H1 (cell line): Measurements from ENCODE around the gene RAB7B. TPM values are rescaled to one million over a fixed set of nuclear protein-coding genes. Genes with fewer than 3 reads are reported as not detected.

Source experiments
- CTCF ChIA-PET: fragments of 300-600 bp; sonication (Branson Sonifier 250); formaldehyde crosslinking; loops from one replicate; lab custom pipeline; 2021; ENCODE audit not compliant: partially characterized antibody; lab: Charles Lee
- POLR2A ChIA-PET: fragments of 300-600 bp; sonication (Branson Sonifier 250); formaldehyde crosslinking; loops from one replicate; lab custom pipeline; 2021; ENCODE audit warnings: inconsistent platforms; ENCODE audit not compliant: partially characterized antibody; lab: Charles Lee
- DNase-seq, 2 experiments: peaks; one replicate each; pipeline versions ENCODE4 v3.0.0 to v3.0.0-alpha.2; 2010 to 2022; ENCODE audit warnings: low spot score in 2 of 2, low read depth in 1 of 2, mixed read lengths in 1 of 2
- FAIRE-seq: peaks from 2 replicates; lab custom pipeline; 2011; peaks lifted over from hg19 to GRCh38; lab: Jason Lieb, UNC
- H2AFZ ChIP-seq: 2 replicates; pipeline ENCODE4 v1.8.1; 2012; ENCODE audit warnings: low read length, inconsistent platforms
- H2AK5ac ChIP-seq: 2 replicates; pipeline ENCODE4 v1.6.1; 2013; ENCODE audit warnings: low read depth, low read length
- H2BK120ac ChIP-seq: replicated peaks from 2 replicates; pipeline ENCODE3; 2013; ENCODE audit warnings: low read depth, low read length, inconsistent platforms
- H2BK12ac ChIP-seq: 2 replicates; pipeline ENCODE4 v1.6.1; 2013; ENCODE audit warnings: low read depth, low read length
- H2BK15ac ChIP-seq: 2 replicates; pipeline ENCODE4 v1.6.1; 2013; ENCODE audit warnings: low read length
- H2BK20ac ChIP-seq: 2 replicates; pipeline ENCODE4 v1.6.1; 2013; ENCODE audit warnings: low read length
- H2BK5ac ChIP-seq: 2 replicates; pipeline ENCODE4 v1.6.1; 2013; ENCODE audit warnings: low read depth, low read length
- H3K14ac ChIP-seq: 2 replicates; pipeline ENCODE4 v1.6.1; 2013; ENCODE audit warnings: inconsistent platforms; ENCODE audit not compliant: insufficient read length
- H3K18ac ChIP-seq: 2 replicates; pipeline ENCODE4 v1.6.1; 2013; ENCODE audit warnings: low read length; ENCODE audit errors: extremely low read depth
- H3K23ac ChIP-seq: 2 replicates; pipeline ENCODE4 v1.6.1; 2013; ENCODE audit warnings: inconsistent platforms; ENCODE audit not compliant: insufficient read length
- H3K23me2 ChIP-seq: 2 replicates; pipeline ENCODE4 v1.6.1; 2013; ENCODE audit warnings: low read depth, low read length
- H3K27ac ChIP-seq: 2 replicates; pipeline ENCODE4 v1.6.1; 2011; ENCODE audit warnings: low read depth, low read length, inconsistent platforms
- H3K27me3 ChIP-seq, 4 experiments: replicated peaks in 1 of 4; 1 replicate in 1 of 4; 2 replicates in 3 of 4; pipeline versions ENCODE4 v1.6.1 to v1.8.1; 2011 to 2013; ENCODE audit warnings: low read length in 3 of 4, mild to moderate bottlenecking in 3 of 4, inconsistent platforms in 2 of 4, mixed read lengths in 2 of 4, moderate library complexity in 1 of 4; ENCODE audit not compliant: control insufficient read depth in 3 of 4, insufficient read depth in 3 of 4; ENCODE audit errors: extremely low read depth in 1 of 4
- H3K36me3 ChIP-seq, 4 experiments: 2 replicates each; pipeline versions ENCODE4 v1.6.1 to v1.8.1; 2011 to 2013; ENCODE audit warnings: mild to moderate bottlenecking in 4 of 4, low read length in 3 of 4, moderate library complexity in 2 of 4, control low read depth in 1 of 4, inconsistent platforms in 1 of 4; ENCODE audit not compliant: insufficient read depth in 4 of 4, control insufficient read depth in 2 of 4
- H3K4ac ChIP-seq: replicated peaks from 2 replicates; pipeline ENCODE3; 2013; ENCODE audit warnings: low read length, low read depth, mixed read lengths, inconsistent platforms; ENCODE audit not compliant: insufficient read length
- H3K4me1 ChIP-seq, 4 experiments: replicated peaks in 1 of 4; 1 replicate in 1 of 4; 2 replicates in 3 of 4; pipeline versions ENCODE4 v1.6.1 to v1.8.1; 2011 to 2013; ENCODE audit warnings: low read length in 3 of 4, inconsistent platforms in 2 of 4, mixed read lengths in 1 of 4; ENCODE audit not compliant: insufficient read depth in 4 of 4, control insufficient read depth in 3 of 4
- H3K4me2 ChIP-seq, 2 experiments: 2 replicates each; pipeline versions ENCODE4 v1.6.1 to v1.8.1; 2011 to 2013; ENCODE audit warnings: low read depth in 2 of 2, low read length in 2 of 2, control low read depth in 1 of 2, inconsistent platforms in 1 of 2, mild to moderate bottlenecking in 1 of 2; ENCODE audit not compliant: insufficient read depth in 1 of 2
- H3K4me3 ChIP-seq, 4 experiments: fragments of 200-600, 300-600 bp in 1 of 4; sonication (generic), shearing (Covaris generic), sonication (Bioruptor Twin) in 1 of 4; 2 replicates each; pipeline versions ENCODE4 v1.5.1 to v1.8.1; 2011 to 2016; ENCODE audit warnings: low read length in 4 of 4, low read depth in 3 of 4, control low read depth in 2 of 4, inconsistent platforms in 2 of 4, mild to moderate bottlenecking in 2 of 4, mixed read lengths in 1 of 4, moderate library complexity in 1 of 4; ENCODE audit not compliant: insufficient read depth in 2 of 4; ENCODE audit errors: extremely low read depth in 1 of 4
- H3K56ac ChIP-seq: replicated peaks from 2 replicates; pipeline ENCODE3; 2013; ENCODE audit warnings: low read depth, mild to moderate bottlenecking, mixed read lengths, low read length, inconsistent platforms; ENCODE audit not compliant: insufficient read length
- H3K79me1 ChIP-seq: 2 replicates; pipeline ENCODE4 v1.6.1; 2013; ENCODE audit warnings: low read depth, low read length, control low read depth
- H3K79me2 ChIP-seq, 2 experiments: 2 replicates each; pipeline versions ENCODE4 v1.6.1 to v1.8.1; 2012 to 2013; ENCODE audit warnings: low read length in 2 of 2, mild to moderate bottlenecking in 2 of 2, inconsistent platforms in 1 of 2; ENCODE audit not compliant: insufficient read depth in 2 of 2, control insufficient read depth in 1 of 2
- H3K9ac ChIP-seq, 4 experiments: replicated peaks in 1 of 4; 1 replicate in 1 of 4; 2 replicates in 3 of 4; pipeline versions ENCODE4 v1.6.1 to v1.8.1; 2011 to 2013; ENCODE audit warnings: low read depth in 3 of 4, low read length in 3 of 4, control low read depth in 2 of 4, mild to moderate bottlenecking in 2 of 4, moderate library complexity in 2 of 4, inconsistent platforms in 1 of 4; ENCODE audit errors: extremely low read depth in 1 of 4
- H3K9me3 ChIP-seq, 2 experiments: 2 replicates each; pipeline versions ENCODE4 v1.6.1 to v1.8.1; 2012 to 2013; ENCODE audit warnings: mild to moderate bottlenecking in 2 of 2, moderate library complexity in 2 of 2, control low read depth in 1 of 2, inconsistent platforms in 1 of 2, low read depth in 1 of 2, low read length in 1 of 2, mixed read lengths in 1 of 2; ENCODE audit not compliant: insufficient read depth in 2 of 2
- H4K20me1 ChIP-seq, 2 experiments: replicated peaks in 1 of 2; 2 replicates each; pipeline versions ENCODE3 to v1.8.1; 2011 to 2013; ENCODE audit warnings: inconsistent platforms in 2 of 2, low read length in 2 of 2, mild to moderate bottlenecking in 1 of 2; ENCODE audit not compliant: insufficient read depth in 2 of 2, control insufficient read depth in 1 of 2
- H4K5ac ChIP-seq: 2 replicates; pipeline ENCODE4 v1.6.1; 2013; ENCODE audit warnings: low read length, low read depth, mixed read lengths, inconsistent platforms; ENCODE audit not compliant: insufficient read length
- H4K8ac ChIP-seq: 2 replicates; pipeline ENCODE4 v1.8.0; 2013; ENCODE audit warnings: mild to moderate bottlenecking, moderate library complexity, low read length, inconsistent platforms; ENCODE audit not compliant: insufficient read depth; ENCODE audit errors: extremely low read depth
- H4K91ac ChIP-seq: replicated peaks from 2 replicates; pipeline ENCODE3; 2013; ENCODE audit warnings: low read length, mixed read lengths, inconsistent platforms; ENCODE audit not compliant: insufficient read length
- ATF2 ChIP-seq: IDR thresholded peaks from 2 replicates; pipeline ENCODE4 v1.6.1; 2012; ENCODE audit warnings: low read length, inconsistent platforms
- ATF3 ChIP-seq: IDR thresholded peaks from 2 replicates; pipeline ENCODE4 v1.6.1; 2011; ENCODE audit warnings: low read depth, mild to moderate bottlenecking, low read length; ENCODE audit not compliant: insufficient read depth
- BACH1 ChIP-seq: IDR thresholded peaks from 2 replicates; pipeline ENCODE4 v1.6.1; 2012; ENCODE audit warnings: low read length, improper control_type of control experiment
- BCL11A ChIP-seq, 2 experiments: IDR thresholded peaks; one replicate each; pipeline ENCODE4 v1.6.1; 2011; ENCODE audit warnings: low read depth in 2 of 2, low read length in 2 of 2, mild to moderate bottlenecking in 2 of 2
- CBX8 ChIP-seq: fragments of 300-800, 300-1000 bp; sonication (generic); IDR thresholded peaks from 2 replicates; pipeline ENCODE4 v1.7.1; 2016; ENCODE audit warnings: low read depth, low read length, borderline replicate concordance
- FOSL1 ChIP-seq: IDR thresholded peaks from 2 replicates; pipeline ENCODE4 v1.6.1; 2011; ENCODE audit warnings: mild to moderate bottlenecking, low read depth, low read length, moderate library complexity; ENCODE audit not compliant: insufficient read depth
- NRF1 ChIP-seq: IDR thresholded peaks from 2 replicates; pipeline ENCODE4 v1.6.1; 2011; ENCODE audit warnings: mild to moderate bottlenecking, low read depth, low read length, improper control_type of control experiment
- SP1 ChIP-seq: IDR thresholded peaks from 2 replicates; pipeline ENCODE4 v1.6.1; 2011; ENCODE audit warnings: low read depth, low read length
- SP2 ChIP-seq: IDR thresholded peaks from 2 replicates; pipeline ENCODE4 v1.6.1; 2012; ENCODE audit warnings: mild to moderate bottlenecking, low read length, inconsistent platforms
- ZNF274 ChIP-seq: IDR thresholded peaks from 2 replicates; pipeline ENCODE4 v1.7.0; 2012; ENCODE audit warnings: low read length, borderline replicate concordance; ENCODE audit errors: extremely low read depth
- WGBS, 2 experiments: shearing (Covaris generic) in 1 of 2; methylation state at CpG; one replicate each; pipeline versions ENCODE4 v1.1.6 to v1.1.7; 2013 to 2015; ENCODE audit warnings: low lambda C conversion rate in 2 of 2, mixed read lengths in 2 of 2, inconsistent platforms in 1 of 2, low coverage in 1 of 2, missing lambda C conversion rate in 1 of 2; ENCODE audit not compliant: insufficient replicate concordance in 2 of 2, insufficient coverage in 1 of 2, insufficient read length in 1 of 2; ENCODE audit errors: extremely low coverage in 1 of 2, missing lambda C conversion rate in 1 of 2; 5-methylcytosine and 5-hydroxymethylcytosine counted together
- polyA plus RNA-seq, 7 experiments: library from polyadenylated mRNA; depleted of rRNA in 3 of 7; stranded (reverse) in 5 of 7; unstranded in 2 of 7; fragments of >200 nt in 5 of 7; fragments of 200-250 nt in 2 of 7; gene quantifications; 1 replicate in 5 of 7; 2 replicates in 1 of 7; 4 replicates in 1 of 7; pipeline versions ENCODE4 v1.2.1 to v1.2.3, GENCODE V29; 2011 to 2013; ENCODE audit warnings: missing spikeins in 2 of 7, mixed read lengths in 2 of 7
- total RNA-seq: library from RNA; stranded (reverse); fragmentation: NEBNext Ultra II Directional; extraction: Animal tissue kit (Norgen Biotek cat#: 25700); gene quantifications from 2 replicates; pipeline ENCODE4 v1.2.1, GENCODE V29; 2021

RAB7B gene
- total and polyA plus RNA-seq, 2 of the 8 experiments (the other 6 are each of a cell fraction or from before 2014, with no cell fraction given) = 0.05 TPM; not detected in 1

- DNase-seq (no peak), FAIRE-seq (no peak)
- WGBS, 2 experiments = 71% methylated on average over 12 of the region's 13 CpGs; no CpG with 5 or more reads in 1 of the 2 experiments
- Histone ChIP-seq H4K5ac (no peak overlapping the region), H3K79me1 (no peaks in the 10 kb centered on the region), H3K56ac (no peak overlapping the region), H3K9ac (no peak overlapping the region), H2BK5ac (no peak overlapping the region), H3K14ac (no peak overlapping the region), H4K91ac (no peak overlapping the region), H2AFZ (no peak overlapping the region), H3K36me3 (no peaks in the 10 kb centered on the region), H3K27ac (no peak overlapping the region), H3K4me1 (peaks cover 0 to 9% (median 4%) of the 10 kb centered on the region in 4 experiments; a peak in 4 of 7 replicates), H3K27me3 (no peaks in the 10 kb centered on the region), H3K4me3 (no peak overlapping the region), H3K18ac (no peak overlapping the region), H2BK20ac (no peak overlapping the region), H3K23me2 (no peaks in the 10 kb centered on the region), H4K8ac (no peak overlapping the region), H3K23ac (no peak overlapping the region), H3K79me2 (no peaks in the 10 kb centered on the region), H2BK120ac (no peak overlapping the region), H2BK12ac (no peak overlapping the region), H2BK15ac (no peak overlapping the region), H3K4ac (no peak overlapping the region), H3K9me3 (no peaks in the 10 kb centered on the region), H3K4me2 (no peak overlapping the region), H2AK5ac (no peak overlapping the region), H4K20me1 (no peaks in the 10 kb centered on the region)
- ChIA-PET CTCF (interaction anchor here (0.6 to 2.2 kb wide), 8 partner anchors 12 to 306 kb away, joined by 3 to 20 read pairs (median 3); no protein-coding TSS in a partner anchor), POLR2A (no interaction called here)
- TF ChIP-seq SP1 = no peak
- TF ChIP-seq FOSL1 = no peak
- no peak for TF ChIP-seq CBX8
- TF ChIP-seq ATF2 = no peak
- TF ChIP-seq BACH1 = no peak
- TF ChIP-seq ZNF274 = no peak
- TF ChIP-seq NRF1 = no peak
- no peak for TF ChIP-seq BCL11A (IDR thresholded peaks at IDR 0.05; ENCODE audit: low read depth in 2 of 2, low read length in 2 of 2)
- no peak for TF ChIP-seq SP2
- no peak for TF ChIP-seq ATF3
These were observed 37.9 kb downstream of the RAB7B start for GRCh38 chr1:205965036-205965884.
